MM.1S (cell line): ENCODE measurements around the gene PES1.

Source experiments
- CTCF ChIP-seq: fragments of 300-600 bp; sonication (generic); IDR thresholded peaks from 2 replicates; pipeline ENCODE4 v1.5.1; 2016; ENCODE audit warnings: antibody characterized with exemption, low read length, mixed read lengths
- EZH2 ChIP-seq: fragments of 300-600 bp; sonication (generic); optimal IDR thresholded peaks from 2 replicates; pipeline ENCODE3; 2017; ENCODE audit warnings: low read depth, mild to moderate bottlenecking, antibody characterized with exemption, low read length, mixed read lengths
- EZH2phosphoT487 ChIP-seq: fragments of 300-600 bp; sonication (generic); IDR thresholded peaks from 2 replicates; pipeline ENCODE4 v1.6.1; 2018; ENCODE audit warnings: antibody characterized with exemption, low read length

GRCh38 chr22:30539368-30539767, 52.3 kb downstream of the PES1 start:
- TF ChIP-seq EZH2 = no peak
- TF ChIP-seq CTCF = no peak
- TF ChIP-seq EZH2phosphoT487 = no peak
